T-helper 1 cell (primary cell): ENCODE data around the gene FIBCD1.
"Not testable (repeated sequence)": the region's sequence is repeated elsewhere in the genome, so short reads cannot be mapped to it uniquely, and the experiment has no call there.

Experiments
- DNase-seq, 5 donors: peaks; one replicate each; pipeline ENCODE4 v3.0.0-alpha.2; 2012 to 2020

Gene FIBCD1

DNA sequence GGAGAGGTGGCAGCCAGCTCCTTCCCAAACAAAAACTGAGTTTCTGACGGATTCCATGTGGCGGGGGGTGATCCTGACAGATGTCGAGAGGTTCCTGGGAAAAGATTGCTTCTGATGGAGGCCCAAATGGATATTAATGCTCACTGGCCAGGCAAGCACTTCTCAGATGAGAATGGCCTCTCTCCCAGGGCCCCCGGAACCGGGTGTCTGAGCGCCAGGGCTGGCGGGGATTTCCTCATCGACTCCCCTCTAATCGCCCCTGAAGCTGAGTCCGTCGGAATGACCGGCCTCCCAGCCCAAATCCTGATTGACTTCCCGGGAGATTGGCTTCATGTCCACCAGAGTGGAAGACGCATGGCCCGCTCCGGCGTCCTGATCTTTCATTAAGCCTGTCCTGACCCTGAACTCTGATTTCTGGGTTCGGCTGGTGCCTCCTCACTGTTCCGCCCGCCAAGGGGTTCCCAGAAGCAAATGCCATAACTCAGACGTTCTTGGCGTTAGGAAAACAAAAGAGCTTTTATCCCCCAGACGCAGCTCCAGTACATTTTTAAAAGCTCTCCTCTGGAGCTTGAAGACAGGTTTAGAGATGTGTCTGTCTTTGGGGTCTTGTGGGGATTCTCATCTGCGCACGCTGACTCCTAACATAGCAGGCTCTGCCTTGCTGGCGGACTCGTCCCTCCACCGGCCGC, 17.6 kb downstream of the FIBCD1 start:
- no peak for DNase-seq

DNA sequence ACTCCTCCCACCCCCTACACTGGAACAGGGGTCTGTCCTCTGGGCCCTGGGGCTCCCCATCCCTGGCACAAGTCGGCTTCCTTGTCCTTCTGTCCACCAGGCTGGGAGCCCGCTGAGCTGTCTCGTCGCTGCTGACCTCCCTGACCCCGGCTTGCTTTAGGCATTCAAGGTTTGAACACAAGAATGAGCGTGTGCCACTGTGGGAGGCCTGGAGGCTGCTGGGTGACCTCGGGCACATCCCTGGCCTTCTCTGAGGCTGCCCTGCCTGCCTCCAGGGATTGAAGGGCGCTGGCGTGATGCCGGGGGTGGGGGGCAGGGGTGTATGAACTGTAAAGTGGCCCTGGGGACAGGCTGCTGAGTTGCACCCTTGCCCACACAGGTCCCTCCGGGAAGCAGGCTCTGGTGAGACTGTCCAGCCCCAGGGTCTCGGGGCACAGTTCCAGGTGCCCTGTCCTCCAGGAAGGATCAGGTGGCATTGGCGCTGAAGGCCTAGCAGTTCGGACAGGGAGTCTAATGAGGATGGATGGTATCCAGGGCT, 18.2 kb downstream of the FIBCD1 start:
- no peak for DNase-seq

DNA sequence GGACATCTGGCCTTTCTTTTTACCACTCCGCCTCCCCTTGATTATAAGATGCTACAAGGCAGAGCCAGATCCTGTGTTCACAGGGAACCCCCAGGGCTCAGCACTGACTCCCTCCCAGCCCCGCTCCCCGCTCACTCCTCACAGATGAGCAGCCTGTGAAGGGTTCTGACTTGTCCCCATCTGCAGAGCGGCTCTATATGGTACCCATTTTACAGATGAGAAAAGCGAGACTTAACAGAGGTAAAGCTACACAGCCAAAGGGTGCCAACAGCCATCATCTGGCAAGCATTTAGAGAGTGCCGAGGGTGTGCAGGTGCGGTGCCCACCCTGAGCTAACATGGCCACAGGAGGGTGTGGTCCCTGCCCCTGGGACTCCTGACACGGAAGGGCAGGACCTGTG, 18.8 kb downstream of the FIBCD1 start:
- no peak for DNase-seq

DNA sequence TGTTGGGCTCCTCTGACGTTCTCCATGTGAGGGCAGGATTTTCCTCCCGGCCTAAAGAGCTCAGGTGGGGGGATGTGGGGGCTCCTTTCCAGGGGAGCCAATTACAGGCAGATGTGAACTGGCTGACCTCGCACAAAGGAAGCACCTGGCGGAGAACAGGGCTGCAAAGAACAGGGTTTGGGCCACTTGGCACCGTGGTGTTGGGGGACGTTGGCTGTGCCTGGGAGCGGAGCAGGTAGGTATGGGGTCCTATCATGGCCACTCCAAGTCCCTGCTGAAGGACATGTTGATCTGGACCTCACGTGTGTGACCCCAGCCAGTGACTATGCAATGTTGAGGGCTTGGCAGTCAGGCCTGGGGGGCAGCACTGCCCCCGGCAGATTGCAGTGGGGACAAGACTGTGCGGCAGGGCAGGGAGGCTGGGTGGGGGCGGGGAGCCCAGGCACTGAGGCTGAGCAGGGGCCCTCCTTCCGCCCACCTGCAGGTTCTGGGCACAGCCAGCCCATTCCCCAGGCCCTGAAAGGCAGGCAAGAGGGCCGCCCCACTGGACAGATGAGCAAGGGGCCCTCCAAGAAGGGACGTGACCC, 19.4 kb downstream of the FIBCD1 start:
- DNase-seq, result no peak

GRCh38 chr9:130918826-130919558, 20.1 kb downstream of the FIBCD1 start:
- no peak for DNase-seq

DNA sequence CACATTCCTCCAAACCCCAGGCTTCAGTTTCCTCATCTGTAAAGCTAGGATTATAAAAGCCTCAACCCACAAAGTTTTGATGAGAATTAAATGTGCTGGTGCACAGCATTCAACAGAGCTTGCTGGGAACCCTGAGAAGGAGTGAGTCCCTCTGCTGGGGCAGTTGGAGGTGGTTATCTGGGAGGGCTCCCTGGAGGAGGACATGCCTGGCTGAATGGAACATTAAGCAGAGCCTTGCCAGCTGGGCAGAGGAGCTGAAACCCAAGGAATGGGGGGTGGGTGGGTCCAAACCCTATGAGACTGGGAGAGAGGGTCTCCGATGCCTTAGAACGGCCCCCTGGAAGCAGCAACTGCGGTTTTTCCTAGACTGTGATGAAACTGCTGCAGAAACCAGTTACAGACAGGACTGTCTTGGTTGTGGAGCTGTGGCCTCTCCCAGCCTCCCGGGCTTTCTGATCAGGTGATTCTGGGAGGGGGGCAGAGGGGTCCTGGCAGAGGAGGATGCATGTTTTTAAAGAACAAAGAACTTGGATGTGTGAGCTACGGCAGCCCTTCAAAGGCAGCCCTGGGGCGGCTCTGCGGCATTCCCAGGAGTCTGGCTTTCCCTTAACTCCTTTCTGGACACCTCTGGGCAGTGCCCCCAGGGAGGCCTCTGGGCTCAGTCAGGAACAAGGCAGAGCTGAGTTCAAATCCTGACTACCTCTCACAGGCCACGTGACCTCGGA, 20.8 kb downstream of the FIBCD1 start:
- DNase-seq, result no peak

DNA sequence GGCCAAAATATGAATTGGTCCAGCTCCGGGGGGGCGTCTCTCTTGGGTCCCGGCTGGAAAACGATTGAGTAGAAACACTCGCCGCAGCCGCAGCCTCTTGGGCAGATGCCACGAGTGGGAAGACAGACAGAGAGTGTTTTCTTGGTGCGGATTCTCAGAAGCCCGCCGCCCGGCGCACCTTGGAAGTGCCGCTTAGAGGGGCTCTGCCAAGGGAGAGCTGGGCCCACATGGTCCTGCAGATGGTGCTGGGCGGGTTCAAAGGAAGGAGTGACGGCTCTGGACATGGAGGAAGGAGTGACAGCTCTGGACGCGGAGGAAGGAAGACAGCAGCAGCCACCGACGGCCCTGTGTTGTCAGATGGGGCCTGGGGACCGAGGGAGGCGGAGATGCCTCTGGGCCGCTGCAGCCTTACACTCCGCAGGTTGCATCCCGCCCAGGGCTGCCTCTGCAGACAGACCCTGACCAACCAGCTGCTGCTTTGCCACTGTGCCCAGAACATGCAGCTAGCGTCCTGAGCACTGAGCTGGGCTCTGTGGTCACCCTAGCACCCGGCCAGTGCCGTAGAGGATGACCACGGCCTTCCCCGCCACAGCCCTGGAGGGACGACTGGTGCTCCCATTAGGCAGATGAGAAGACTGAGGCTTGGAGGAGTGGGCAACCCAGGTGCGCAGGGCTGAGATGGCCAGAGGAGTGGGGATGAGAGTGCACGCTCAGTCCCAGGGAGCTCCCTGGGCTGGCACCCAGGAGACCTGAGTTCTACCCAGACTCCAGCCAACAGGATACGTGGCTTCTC, 21.7 kb downstream of the FIBCD1 start:
- no peak for DNase-seq

- no peak for DNase-seq
These were observed 24.0 kb downstream of the FIBCD1 start for GRCh38 chr9:130915096-130915447.

GRCh38 chr9:130914417-130915095, 24.5 kb downstream of the FIBCD1 start:
- DNase-seq, result no peak

DNA sequence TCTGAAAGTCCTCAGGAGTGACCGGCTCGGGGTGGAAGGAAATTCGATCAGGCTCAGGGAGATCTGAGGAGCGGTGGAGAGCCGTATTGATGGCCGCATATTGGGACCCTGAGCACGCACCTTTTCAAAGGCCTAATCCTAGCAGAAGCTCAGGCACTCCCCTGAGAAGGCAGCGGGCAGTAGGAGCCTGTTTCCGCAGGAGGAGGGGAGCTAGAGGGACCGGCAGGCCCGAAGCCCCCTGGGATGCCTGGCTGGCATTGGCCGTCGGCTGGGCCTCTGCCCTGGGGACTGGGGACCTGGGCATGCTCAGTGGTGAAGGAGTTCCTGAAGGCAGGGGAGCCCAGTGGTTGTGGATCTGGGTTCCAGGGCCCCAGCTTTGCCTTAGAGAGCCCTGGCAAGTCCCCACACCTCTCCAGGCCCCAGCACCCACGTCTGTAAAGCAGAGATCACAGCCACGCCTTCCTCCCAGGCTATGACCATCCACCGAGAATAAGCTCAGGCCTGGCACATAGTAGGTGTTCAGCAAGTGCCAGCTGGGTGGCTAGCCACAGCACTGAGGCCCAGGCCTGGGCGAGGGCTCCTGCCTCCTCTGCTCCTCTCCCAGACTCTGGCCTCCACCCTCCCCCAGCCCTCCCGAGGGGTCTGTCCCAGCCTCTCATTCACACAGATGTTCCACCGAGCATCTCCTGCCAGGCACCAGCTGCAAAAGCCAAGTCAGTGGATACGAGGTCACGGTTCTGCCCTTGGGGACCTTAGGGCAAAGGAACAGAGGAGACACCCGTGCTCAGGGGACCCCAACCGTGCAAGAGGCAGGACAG, 25.2 kb downstream of the FIBCD1 start:
- no peak for DNase-seq

DNA sequence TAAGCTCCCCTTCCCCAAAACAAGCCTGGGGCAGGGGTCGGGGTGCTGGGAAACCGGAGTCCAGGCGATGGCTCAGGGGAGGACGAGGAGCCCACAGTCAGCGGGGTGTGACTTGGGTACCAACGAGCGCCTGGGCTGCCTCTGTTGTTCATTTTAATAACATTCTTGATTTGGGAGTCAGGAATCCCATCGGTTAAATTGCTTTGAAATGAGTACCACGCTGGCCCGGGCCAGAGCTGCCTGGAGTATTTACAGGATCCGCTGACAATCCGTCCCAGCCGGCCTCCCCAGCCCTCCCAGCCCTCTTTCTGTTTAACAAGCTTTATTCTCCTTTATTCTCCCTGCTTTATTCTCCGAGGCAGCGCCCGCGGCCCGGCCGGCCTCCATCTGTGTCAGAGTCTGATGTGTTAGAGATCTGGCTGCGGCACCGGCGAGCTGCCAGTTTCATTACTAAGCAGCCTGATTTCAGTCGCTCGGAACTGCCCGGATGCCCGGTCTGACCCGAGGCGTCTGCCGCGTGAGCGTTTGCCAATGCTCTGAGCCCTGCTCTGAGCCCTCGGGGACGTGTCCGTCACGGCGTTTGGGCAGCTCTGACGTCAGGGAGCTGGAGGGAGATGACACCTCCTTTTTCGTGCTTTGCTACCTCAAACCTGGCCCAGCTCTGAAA, 26.0 kb downstream of the FIBCD1 start:
- no peak for DNase-seq

DNA sequence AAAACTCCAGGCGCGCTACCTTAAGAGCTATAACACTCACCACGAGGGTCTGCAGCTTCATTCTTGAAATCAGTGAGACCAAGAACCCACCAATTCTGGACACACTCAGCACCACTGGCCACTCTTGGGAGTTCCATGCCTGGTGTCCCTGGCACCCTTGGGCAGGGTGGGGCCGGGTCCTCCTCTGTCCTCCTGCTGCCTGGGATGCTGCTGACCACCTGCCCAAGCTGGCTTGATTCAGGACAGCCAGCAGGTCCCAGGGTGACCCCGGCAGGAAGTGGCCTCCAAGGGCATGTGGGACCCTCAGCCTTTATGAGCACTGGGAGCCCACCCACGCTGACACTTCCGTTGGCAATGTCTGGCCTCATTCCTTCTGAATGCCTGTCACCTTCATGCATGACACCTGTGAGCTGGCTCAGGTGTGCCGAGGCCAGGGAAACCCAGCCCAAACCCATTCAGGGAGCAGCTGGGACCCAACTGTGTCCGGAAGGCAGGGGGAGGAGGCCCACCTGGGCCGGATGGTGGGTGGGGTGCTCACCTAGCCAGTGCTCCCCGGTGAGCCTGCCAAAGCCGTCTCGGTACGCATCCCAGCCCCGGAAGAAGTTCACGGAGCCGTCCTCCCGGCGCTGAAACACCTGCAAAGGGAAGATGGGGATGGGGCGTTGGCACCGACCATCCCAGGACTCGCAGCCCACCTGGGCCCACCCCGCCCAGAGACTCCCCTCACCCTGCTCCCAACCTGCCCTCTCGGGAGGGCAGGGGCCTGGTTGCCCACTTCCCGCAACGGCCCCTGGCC, 27.6 kb downstream of the FIBCD1 start:
- no peak for DNase-seq

DNA sequence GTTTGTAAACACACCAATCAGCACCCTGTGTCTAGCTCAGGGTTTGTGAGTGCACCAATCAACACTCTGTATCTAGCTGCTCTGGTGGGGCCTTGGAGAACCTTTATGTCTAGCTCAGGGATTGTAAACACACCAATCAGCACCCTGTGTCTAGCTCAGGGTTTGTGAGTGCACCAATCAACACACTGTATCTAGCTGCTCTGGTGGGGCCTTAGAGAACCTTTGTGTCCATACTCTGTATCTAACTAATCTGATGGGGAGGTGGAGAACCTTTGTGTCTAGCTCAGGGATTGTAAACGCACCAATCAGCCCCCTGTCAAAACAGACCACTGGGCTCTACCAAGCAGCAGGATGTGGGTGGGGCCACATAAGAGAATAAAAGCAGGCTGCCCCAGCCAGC, 28.4 kb downstream of the FIBCD1 start:
- DNase-seq, result not testable (repeated sequence)

- DNase-seq, result not testable (repeated sequence)
These were observed 29.0 kb downstream of the FIBCD1 start for GRCh38 chr9:130910041-130910440.

DNA sequence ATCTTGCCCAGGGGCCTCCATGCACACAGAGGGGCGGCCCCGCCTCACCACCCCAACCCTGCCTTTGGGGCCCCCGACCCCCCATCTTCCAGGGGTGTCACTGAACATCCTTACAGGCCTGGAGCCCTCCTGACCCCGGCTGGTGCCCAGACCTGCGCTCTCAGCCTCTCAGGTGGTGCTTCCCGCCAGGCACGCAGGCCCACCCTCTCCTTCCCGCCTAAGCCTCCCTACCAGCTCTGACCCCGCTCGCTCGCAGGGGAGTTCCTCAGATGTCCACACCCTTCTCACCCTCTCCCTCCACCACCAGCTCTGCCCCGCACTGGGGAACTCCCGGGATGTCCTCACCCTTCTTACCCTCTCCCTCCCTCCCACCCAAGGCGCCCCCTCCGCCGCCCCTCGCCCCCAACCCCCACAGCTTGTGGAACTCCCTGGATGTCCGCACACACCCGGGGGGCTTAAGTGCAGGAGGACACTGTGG, 30.1 kb downstream of the FIBCD1 start:
- DNase-seq, result no peak

DNA sequence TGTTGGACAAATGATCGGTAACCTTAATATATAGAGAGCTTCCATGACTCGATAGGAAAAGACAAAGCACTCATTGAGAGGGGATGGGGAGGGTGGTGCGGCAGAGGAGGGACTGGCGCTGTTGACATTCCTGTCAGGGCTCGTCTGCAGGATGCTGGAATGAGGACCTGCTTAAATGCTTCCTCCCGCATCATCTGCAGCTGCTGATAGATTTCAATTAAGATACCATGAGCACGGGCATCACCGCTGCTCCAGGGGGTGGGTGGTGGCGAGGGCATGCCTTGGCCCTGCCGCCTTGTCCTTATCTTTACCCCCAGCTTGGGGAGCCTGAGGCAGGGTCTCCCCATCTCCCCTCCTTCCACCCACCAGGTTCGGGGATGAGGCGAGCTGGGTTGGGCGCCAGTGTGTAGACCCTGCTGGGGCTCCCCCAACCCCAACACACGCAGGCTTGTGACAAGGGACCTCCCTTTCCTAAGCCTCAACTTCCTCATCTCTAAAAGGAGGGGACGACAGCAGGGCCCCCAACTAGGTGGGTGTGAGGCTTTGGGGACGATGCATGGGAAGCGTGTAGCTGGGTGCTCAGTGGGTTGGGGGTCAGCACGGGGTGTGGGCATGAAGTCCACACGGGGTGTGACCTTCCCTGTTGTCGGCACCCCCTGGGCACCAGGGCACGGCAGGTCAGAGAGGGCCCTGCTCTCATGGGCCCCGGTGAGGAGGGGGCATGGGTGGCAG, 30.7 kb downstream of the FIBCD1 start:
- no peak for DNase-seq

DNA sequence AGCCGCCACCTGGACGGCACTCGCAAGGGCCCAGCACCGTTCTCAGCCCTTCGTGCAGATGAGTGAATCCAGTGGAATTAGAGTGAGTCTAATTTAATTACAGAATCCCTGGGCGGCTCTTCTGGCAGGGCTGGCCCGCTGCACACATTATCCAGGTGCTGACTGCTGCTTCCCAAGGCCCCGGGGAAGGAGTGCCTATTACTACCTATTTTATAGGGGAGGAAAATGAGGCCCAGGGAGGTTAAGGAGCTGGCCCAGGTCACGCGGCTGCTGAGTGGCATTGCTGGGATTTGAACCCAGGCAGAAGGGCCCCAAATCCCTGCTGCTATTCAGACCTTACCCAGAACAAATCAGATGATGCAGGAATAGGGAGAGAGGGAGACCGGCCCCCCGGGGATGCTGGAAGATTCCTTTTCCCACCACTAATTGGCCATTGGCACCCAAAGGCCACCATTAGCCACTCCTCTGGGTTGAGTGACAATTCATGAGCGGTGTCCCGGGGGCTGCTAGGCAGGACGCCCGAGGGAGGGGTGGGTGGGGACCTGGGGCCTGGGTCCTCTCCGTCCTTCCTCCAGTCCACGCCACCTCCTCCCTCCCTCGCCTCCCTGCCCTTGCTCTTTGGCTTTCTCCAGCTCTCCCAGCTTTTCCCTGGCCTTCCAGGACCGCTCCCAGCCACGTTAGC, 32.2 kb downstream of the FIBCD1 start:
- no peak for DNase-seq
